Testis (tissue), 2 donors: ENCODE results near the gene PYGB.

Experiments
- POLR2A ChIP-seq: fragments of 450-650 bp; IDR thresholded peaks from one replicate; pipeline ENCODE4 v1.6.1; 2017; ENCODE audit warnings: antibody characterized with exemption, mild to moderate bottlenecking, moderate library complexity
- TF ChIP-seq, protein P1 (sequence below), 3 experiments: fragments of 450-650 bp in 2 of 3; fragments of 200-600 bp in 1 of 3; sonication (generic) in 1 of 3; IDR thresholded peaks; one replicate each; pipeline ENCODE4 v1.5.1; 2016 to 2019; ENCODE audit warnings: antibody characterized with exemption in 3 of 3, mild to moderate bottlenecking in 2 of 3, moderate library complexity in 1 of 3

DNA sequence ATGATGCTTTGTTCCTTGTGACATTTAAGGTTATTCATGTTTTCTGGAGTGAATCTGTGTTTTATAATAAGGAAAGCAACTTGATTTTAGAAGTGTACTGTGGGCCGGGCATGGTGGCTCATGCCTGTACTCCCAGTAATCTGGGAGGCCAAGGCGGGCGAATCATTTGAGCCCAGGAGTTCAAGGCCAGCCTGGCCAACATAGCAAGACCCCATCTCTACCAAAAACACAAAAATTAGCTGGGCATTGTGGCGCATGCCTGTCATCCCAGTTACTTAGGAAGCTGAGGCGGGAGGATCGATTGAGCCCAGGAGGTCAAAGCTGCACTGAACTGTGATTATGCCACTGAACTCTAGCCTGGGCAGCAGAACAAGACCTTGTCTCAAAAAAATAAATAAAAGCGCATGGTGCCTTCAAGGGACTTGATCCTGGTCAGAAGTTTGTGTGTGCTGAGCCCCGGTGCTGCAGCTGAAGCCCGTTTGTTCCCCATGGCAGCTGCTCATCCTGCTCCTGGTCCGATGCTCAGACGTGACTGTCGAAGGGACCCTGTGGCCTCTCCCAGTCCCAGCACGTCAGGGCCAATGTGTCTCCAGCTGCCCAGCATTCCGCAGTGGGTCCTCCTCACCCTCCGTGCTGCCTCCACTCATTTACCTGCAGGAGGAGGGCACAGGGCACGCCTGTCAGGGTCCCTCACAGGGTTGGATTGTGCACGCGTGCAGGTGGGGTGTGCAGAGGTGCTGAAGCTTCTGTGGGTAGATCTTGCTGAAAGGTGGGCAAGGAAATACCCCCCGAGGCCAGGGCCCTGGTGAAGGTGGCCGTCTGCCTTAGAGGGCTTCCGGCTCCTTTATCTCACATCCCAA, 34.1 kb upstream of the PYGB start:
- TF ChIP-seq, protein P1, sequence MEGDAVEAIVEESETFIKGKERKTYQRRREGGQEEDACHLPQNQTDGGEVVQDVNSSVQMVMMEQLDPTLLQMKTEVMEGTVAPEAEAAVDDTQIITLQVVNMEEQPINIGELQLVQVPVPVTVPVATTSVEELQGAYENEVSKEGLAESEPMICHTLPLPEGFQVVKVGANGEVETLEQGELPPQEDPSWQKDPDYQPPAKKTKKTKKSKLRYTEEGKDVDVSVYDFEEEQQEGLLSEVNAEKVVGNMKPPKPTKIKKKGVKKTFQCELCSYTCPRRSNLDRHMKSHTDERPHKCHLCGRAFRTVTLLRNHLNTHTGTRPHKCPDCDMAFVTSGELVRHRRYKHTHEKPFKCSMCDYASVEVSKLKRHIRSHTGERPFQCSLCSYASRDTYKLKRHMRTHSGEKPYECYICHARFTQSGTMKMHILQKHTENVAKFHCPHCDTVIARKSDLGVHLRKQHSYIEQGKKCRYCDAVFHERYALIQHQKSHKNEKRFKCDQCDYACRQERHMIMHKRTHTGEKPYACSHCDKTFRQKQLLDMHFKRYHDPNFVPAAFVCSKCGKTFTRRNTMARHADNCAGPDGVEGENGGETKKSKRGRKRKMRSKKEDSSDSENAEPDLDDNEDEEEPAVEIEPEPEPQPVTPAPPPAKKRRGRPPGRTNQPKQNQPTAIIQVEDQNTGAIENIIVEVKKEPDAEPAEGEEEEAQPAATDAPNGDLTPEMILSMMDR (IDR thresholded peaks at IDR 0.05) = no peak
- no peak for TF ChIP-seq POLR2A
